Activated CD8-positive, alpha-beta T cell treated with anti-CD3 and anti-CD28 coated beads for 36 hours (primary cell): Measurements from ENCODE around the gene ZNF263. TPM values are rescaled to one million over a fixed set of nuclear protein-coding genes. Genes with fewer than 3 reads are reported as not detected.

Source experiments
- ATAC-seq: fragments of 200-7000 bp; cut with Tn5 transposase; one replicate; pipeline ENCODE4 v1.10.0; 2021; ENCODE audit warnings: mild to moderate bottlenecking, moderate library complexity
- CTCF ChIA-PET: fragments of 350-600 bp; sonication (Branson Sonifier 250); formaldehyde crosslinking; loops from one replicate; lab custom pipeline; 2021; ENCODE audit warnings: antibody characterized with exemption; lab: Charles Lee
- POLR2A ChIA-PET: fragments of 350-600 bp; sonication (Branson Sonifier 250); formaldehyde crosslinking; loops from one replicate; lab custom pipeline; 2021; ENCODE audit warnings: antibody characterized with exemption; lab: Charles Lee
- DNase-seq: peaks from one replicate; pipeline ENCODE4 v3.0.0-alpha.2; 2020
- H3K27ac Mint-ChIP-seq: one replicate; pipeline ENCODE4 v1.8.0; 2021; ENCODE audit warnings: mild to moderate bottlenecking, mixed read lengths
- H3K27me3 Mint-ChIP-seq: one replicate; pipeline ENCODE4 v1.8.0; 2021; ENCODE audit warnings: mixed read lengths
- H3K36me3 Mint-ChIP-seq: one replicate; pipeline ENCODE4 v1.8.0; 2021; ENCODE audit warnings: low read depth, mixed read lengths
- H3K4me1 Mint-ChIP-seq: one replicate; pipeline ENCODE4 v1.8.0; 2021; ENCODE audit warnings: low read depth, mixed read lengths
- H3K4me3 Mint-ChIP-seq: one replicate; pipeline ENCODE4 v1.8.0; 2021; ENCODE audit warnings: mild to moderate bottlenecking, moderate library complexity, mixed read lengths
- H3K9me3 Mint-ChIP-seq: one replicate; pipeline ENCODE4 v1.8.0; 2021; ENCODE audit warnings: mixed read lengths
- intact Hi-C: fragments of 100-400 bp; cut with micrococcal nuclease; formaldehyde crosslinking; loops from one replicate; pipeline ENCODE4 v1.10.0; 2022
- total RNA-seq, 2 experiments: library from RNA; stranded (reverse); gene quantifications; one replicate each; pipeline ENCODE4 v1.2.3, GENCODE V29; 2021
- TF ChIP-seq, protein P1 (sequence below): fragments of 200-600 bp; IDR thresholded peaks from one replicate; pipeline ENCODE4 v1.8.0; 2022; ENCODE audit warnings: antibody characterized with exemption, mild to moderate bottlenecking

Gene ZNF263
- total RNA-seq, 2 experiments from 2014 or later = 19.5 to 22.0 TPM

DNA sequence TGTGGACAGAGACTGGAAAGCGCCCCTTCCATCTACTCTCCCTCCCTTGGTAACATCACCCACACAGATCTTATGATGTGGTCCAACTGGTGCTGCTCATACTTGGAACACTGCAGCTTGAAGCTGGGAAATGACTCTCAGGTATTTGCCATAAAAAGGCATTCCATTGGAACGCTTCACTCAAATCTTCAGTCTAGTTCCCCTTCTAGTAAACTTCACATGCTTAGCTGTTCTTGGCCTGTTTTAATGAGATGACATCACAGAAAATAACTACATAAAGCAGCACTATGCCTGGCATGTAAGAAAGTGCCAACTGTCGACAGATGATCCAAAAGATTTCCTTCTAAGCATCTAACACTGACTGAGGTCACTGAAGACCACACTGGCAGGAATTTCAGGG, 9.3 kb downstream of the ZNF263 start:
- peaks cover 82% of the 10 kb centered on the region for H3K36me3 Mint-ChIP-seq
- H3K27me3 Mint-ChIP-seq = no peaks in the 10 kb centered on the region
- ChIA-PET POLR2A (interaction anchor here (1.0 to 1.4 kb wide), 2 partner anchors 10 to 16 kb away, joined by 3 to 5 read pairs; no protein-coding TSS in a partner anchor), CTCF (no interaction called here)
- no peak overlapping the region for H3K4me3 Mint-ChIP-seq
- no peak for DNase-seq
- no peak for ATAC-seq
- TF ChIP-seq, protein P1, sequence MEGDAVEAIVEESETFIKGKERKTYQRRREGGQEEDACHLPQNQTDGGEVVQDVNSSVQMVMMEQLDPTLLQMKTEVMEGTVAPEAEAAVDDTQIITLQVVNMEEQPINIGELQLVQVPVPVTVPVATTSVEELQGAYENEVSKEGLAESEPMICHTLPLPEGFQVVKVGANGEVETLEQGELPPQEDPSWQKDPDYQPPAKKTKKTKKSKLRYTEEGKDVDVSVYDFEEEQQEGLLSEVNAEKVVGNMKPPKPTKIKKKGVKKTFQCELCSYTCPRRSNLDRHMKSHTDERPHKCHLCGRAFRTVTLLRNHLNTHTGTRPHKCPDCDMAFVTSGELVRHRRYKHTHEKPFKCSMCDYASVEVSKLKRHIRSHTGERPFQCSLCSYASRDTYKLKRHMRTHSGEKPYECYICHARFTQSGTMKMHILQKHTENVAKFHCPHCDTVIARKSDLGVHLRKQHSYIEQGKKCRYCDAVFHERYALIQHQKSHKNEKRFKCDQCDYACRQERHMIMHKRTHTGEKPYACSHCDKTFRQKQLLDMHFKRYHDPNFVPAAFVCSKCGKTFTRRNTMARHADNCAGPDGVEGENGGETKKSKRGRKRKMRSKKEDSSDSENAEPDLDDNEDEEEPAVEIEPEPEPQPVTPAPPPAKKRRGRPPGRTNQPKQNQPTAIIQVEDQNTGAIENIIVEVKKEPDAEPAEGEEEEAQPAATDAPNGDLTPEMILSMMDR = no peak
- peaks cover 8% of the 10 kb centered on the region for H3K4me1 Mint-ChIP-seq
- peaks cover 67% of the 10 kb centered on the region for H3K9me3 Mint-ChIP-seq
- no peak overlapping the region for H3K27ac Mint-ChIP-seq
- intact Hi-C loops = no loop called here

DNA sequence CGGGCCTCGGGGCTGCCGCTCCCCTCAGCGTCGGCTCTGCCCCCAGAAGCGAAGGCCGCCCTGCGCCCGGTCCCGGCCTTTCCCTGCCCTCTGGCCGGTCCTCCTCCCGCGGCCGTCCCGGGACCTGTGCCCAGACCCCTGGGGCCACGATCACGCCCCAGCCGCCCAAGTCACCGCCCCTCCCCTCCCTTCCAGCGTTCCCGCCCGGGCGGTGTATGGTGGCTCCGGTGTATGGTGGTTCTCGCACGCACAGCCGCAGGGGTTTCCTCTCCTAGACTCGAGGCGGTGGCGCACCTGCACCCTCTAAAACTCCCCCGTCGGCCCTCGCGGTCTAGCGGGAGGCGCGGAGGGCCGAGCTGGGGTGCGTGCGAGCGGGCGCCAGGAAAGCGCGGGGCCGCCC, 11.9 kb downstream of the ZNF263 start:
- intact Hi-C loops = no loop called here
- peaks cover 8% of the 10 kb centered on the region for H3K4me1 Mint-ChIP-seq
- H3K9me3 Mint-ChIP-seq = peaks cover 71% of the 10 kb centered on the region
- H3K4me3 Mint-ChIP-seq = no peak overlapping the region
- ChIA-PET POLR2A (no interaction called here), CTCF (no interaction called here)
- ATAC-seq = no peak
- TF ChIP-seq, protein P1 = no peak
- H3K27ac Mint-ChIP-seq = no peak overlapping the region
- peaks cover 71% of the 10 kb centered on the region for H3K36me3 Mint-ChIP-seq
- H3K27me3 Mint-ChIP-seq = no peaks in the 10 kb centered on the region
- no peak for DNase-seq

DNA sequence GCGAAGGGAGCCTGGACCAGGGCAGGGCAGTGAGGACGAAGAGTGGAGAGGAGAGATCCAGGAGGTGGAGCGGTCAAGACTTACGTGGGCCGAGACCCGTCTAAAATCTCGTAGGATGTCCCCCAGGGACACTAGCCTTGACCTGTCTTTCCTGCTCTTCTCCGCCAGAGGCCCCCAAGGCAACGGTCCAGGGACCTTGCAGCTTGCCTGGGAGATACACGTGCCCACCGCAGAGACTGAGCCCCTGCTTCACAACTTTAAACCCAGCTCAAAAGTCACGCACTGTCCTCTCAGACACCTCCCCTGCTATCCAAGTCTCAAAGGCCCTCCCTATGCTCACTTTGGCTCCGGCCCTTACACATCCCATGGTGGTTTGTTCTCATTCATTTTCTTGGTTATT, 12.5 kb downstream of the ZNF263 start:
- Mint-ChIP-seq H3K27me3 (no peaks in the 10 kb centered on the region), H3K27ac (no peak overlapping the region), H3K36me3 (peaks cover 71% of the 10 kb centered on the region), H3K4me3 (no peak overlapping the region), H3K9me3 (peaks cover 70% of the 10 kb centered on the region), H3K4me1 (peaks cover 8% of the 10 kb centered on the region)
- ChIA-PET CTCF (no interaction called here), POLR2A (no interaction called here)
- intact Hi-C loops = no loop called here
- TF ChIP-seq, protein P1 = no peak
- DNase-seq (no peak), ATAC-seq (no peak)

DNA sequence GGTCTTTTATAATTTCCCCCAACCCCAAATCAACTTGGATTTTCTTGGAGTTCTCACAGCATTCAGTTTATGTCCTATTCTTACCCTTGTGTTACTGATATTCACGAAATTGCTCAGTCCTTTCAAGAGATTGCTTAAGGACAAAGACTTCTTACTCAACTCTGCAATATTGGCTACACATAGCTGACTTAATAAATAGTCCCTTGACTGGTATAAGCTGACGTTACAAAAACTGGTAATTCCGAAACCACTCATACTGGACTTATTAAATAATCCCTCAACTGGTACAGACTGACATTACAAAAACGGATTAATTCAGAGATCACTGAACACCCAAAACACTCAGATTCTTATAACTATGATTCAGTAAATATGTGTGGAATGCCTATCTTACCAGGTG, 21.1 kb downstream of the ZNF263 start:
- H3K4me1 Mint-ChIP-seq = peaks cover 23% of the 10 kb centered on the region
- ATAC-seq (no peak), DNase-seq (no peak)
- H3K4me3 Mint-ChIP-seq = peak overlapping the region; percentile 83
- CTCF ChIA-PET = interaction anchor here (0.8 to 1.6 kb wide), 4 partner anchors 37 to 157 kb away, joined by 3 to 9 read pairs (median 4); no protein-coding TSS in a partner anchor
- H3K36me3 Mint-ChIP-seq = peaks cover 81% of the 10 kb centered on the region
- H3K27ac Mint-ChIP-seq = peak overlapping the region; percentile 90
- TF ChIP-seq, protein P1 = no peak
- intact Hi-C loops = no loop called here
- POLR2A ChIA-PET = interaction anchor here (0.6 to 2.8 kb wide), 10 partner anchors 14 to 224 kb away, joined by 3 to 24 read pairs (median 4); partner anchors contain the start of genes ZNF174, ZNF263 and ZSCAN32
- peaks cover 45% of the 10 kb centered on the region for H3K9me3 Mint-ChIP-seq
- no peaks in the 10 kb centered on the region for H3K27me3 Mint-ChIP-seq

DNA sequence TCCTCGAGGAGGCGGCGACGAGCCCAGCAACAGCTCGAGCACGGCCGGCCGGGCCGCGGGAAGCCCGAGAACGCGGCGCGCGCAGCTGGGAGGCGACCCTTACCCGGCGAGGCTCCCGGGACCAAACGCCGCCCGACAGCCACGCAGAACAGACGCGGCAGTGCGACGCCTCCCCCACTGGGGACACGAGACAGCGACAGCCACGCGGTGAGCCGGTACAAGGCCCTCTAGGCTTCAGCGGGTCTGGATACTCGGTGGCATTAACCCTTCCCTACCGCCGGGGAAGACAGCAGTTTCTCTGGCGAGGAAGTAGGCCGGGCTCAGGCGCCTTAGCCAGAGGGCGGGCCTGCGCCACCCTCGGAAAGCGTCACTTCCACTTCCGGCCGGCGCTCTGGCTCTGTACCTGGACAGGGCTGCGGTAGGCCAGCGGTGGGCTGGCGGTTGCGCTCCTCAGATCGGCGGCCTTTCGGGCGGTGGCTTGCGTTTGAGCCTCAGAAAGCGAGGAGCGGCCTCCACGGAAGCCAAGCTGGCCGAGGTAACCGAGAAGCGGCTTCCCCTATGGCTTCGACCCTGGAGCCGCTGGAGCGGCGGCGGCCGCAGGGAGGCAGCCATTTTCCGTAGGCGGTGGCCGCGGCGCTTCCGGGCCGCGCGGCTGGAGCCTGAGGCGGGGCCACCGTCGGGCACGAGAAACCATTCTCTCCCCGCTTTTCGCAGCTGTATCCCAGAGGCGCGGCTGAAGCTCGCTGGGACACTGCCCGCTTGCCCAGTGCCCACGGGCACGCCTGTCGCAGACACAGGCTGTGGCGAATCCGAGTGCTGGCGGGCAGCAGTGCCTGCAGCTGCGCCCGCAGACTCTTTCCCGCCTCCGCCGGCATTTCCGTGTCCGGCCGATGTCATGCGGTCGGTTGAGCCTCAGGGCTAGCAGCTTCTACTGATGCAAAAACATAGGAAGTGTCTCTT, 22.1 kb downstream of the ZNF263 start, which contains the start of the genes TIGD7 and ZNF75A:
TIGD7 (minus strand) TSS at position 322 of the 960 bp plus-strand sequence. CDS start 4,816 bp downstream, outside the sequence.
ZNF75A (plus strand) TSS at position 389 of the 960 bp plus-strand sequence. CDS start 2,932 bp downstream, outside the sequence.
- ChIA-PET POLR2A (interaction anchor here (0.7 to 2.8 kb wide), 19 partner anchors 9 to 225 kb away, joined by 3 to 24 read pairs (median 4); partner anchors contain the start of genes NAA60, ZNF174, ZNF200 and ZNF263), CTCF (interaction anchor here (0.9 to 1.6 kb wide), 4 partner anchors 38 to 127 kb away, joined by 3 to 9 read pairs (median 4); partner anchors contain the start of gene ZNF174)
- no peaks in the 10 kb centered on the region for H3K27me3 Mint-ChIP-seq
- peaks cover 81% of the 10 kb centered on the region for H3K36me3 Mint-ChIP-seq
- TF ChIP-seq, protein P1 = peak; percentile 19
- H3K4me3 Mint-ChIP-seq = peak within 1 kb of the TSS; percentile 83
- intact Hi-C loops = no loop called here
- H3K9me3 Mint-ChIP-seq = peaks cover 43% of the 10 kb centered on the region
- H3K27ac Mint-ChIP-seq = peak within 1 kb of the TSS; percentile 90
- DNase-seq (peak; percentile 87), ATAC-seq (peak; percentile 97)
- H3K4me1 Mint-ChIP-seq = peaks cover 23% of the 10 kb centered on the region
